Measurements from ENCODE around the gene C1QTNF5.

Gene C1QTNF5

DNA sequence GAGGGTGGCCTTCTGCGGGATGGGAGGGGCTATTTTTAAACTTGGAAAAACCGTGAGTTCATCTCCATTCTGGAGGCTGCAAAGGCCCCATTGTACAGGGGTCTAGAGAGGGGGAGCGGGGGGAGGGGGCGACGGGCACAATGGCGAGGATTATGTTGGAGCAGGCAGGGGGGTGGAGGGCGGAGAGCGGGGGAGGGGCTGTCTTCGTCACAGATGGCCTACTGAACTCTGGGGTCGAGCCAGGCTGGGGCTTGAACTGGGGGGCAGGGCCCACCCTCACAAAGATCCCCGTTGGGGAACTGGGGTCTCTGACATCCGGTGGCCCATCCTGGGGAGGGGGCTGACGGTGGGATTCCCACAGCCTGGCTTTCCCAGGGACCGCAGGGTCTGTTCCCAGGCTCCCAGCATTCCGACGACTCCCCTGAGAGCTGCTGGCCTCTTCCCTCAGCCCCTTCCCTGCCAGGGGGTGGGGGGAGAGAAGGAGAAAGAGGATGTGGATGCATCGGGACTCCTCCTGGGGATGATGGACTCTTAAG lies 20.4 kb downstream of the C1QTNF5 start:
- Histone ChIP-seq H3K27ac (ENCODE audit: extremely low read depth, low read depth, low read length) (peak overlapping the region; percentile 57; the same call in 1 of the 2 replicates), H3K4me1 (ENCODE audit: control insufficient read depth, insufficient read depth, low read length) (no peaks in the 10 kb centered on the region; the same call in 1 of the 2 replicates), H3K36me3 (ENCODE audit: control insufficient read depth in 2 of 2, insufficient read depth in 1 of 2, low read length in 2 of 2) (no peaks in the 10 kb centered on the region), H3K9me3 (ENCODE audit: control insufficient read depth, insufficient read depth, low read depth, low read length) (no peaks in the 10 kb centered on the region), H3K4me3 (ENCODE audit: low read depth, low read length) (no peak overlapping the region)
- ChIA-PET CTCF (interaction anchor here (1.3 to 15.8 kb wide), 6 partner anchors 13 to 154 kb away, joined by 9 to 151 read pairs (median 20); partner anchors contain the start of genes C1QTNF5 and RNF26), POLR2A (interaction anchor here (1.3 kb wide), 1 partner anchor 12 kb away, joined by 4 read pairs; no protein-coding TSS in a partner anchor)
- TF ChIP-seq ZNF701 (tag by site-specific recombination; IDR thresholded peaks at IDR 0.05) (no peak), FEZF1 (tag by site-specific recombination; IDR thresholded peaks at IDR 0.05) (peak; percentile 35; the same call in 1 of the 2 replicates), ZNF133 (tag by site-specific recombination; IDR thresholded peaks at IDR 0.05) (no peak), ZNF366 (tag by site-specific recombination; conservative IDR thresholded peaks at IDR 0.05) (no peak), OVOL3 (tag by site-specific recombination; IDR thresholded peaks at IDR 0.05) (no peak), WT1 (tag by site-specific recombination; IDR thresholded peaks at IDR 0.05) (no peak), KLF9 (tag by site-specific recombination; IDR thresholded peaks at IDR 0.05; ENCODE audit: low read depth) (no peak), ZNF670 (tag by site-specific recombination; IDR thresholded peaks at IDR 0.05; ENCODE audit: low read depth) (no peak), ZNF529 (tag by site-specific recombination; IDR thresholded peaks at IDR 0.05; ENCODE audit: insufficient replicate concordance) (no peak), ZNF341 (tag by site-specific recombination; IDR thresholded peaks at IDR 0.05; ENCODE audit: low read depth) (peak; percentile 55), ZNF48 (tag by site-specific recombination; IDR thresholded peaks at IDR 0.05) (no peak), ZBTB8A (tag by site-specific recombination; IDR thresholded peaks at IDR 0.05) (no peak), GLI4 (tag by site-specific recombination; IDR thresholded peaks at IDR 0.05) (no peak), ZNF830 (tag by site-specific recombination; IDR thresholded peaks at IDR 0.05; ENCODE audit: low read depth) (no peak), ZNF10 (tag by site-specific recombination; IDR thresholded peaks at IDR 0.05) (no peak)
- TF ChIP-seq, protein P1, sequence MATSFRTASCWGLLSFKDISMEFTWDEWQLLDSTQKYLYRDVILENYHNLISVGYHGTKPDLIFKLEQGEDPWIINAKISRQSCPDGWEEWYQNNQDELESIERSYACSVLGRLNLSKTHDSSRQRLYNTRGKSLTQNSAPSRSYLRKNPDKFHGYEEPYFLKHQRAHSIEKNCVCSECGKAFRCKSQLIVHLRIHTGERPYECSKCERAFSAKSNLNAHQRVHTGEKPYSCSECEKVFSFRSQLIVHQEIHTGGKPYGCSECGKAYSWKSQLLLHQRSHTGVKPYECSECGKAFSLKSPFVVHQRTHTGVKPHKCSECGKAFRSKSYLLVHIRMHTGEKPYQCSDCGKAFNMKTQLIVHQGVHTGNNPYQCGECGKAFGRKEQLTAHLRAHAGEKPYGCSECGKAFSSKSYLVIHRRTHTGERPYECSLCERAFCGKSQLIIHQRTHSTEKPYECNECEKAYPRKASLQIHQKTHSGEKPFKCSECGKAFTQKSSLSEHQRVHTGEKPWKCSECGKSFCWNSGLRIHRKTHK (tag by site-specific recombination; IDR thresholded peaks at IDR 0.05): no peak
- TF ChIP-seq, protein P2, sequence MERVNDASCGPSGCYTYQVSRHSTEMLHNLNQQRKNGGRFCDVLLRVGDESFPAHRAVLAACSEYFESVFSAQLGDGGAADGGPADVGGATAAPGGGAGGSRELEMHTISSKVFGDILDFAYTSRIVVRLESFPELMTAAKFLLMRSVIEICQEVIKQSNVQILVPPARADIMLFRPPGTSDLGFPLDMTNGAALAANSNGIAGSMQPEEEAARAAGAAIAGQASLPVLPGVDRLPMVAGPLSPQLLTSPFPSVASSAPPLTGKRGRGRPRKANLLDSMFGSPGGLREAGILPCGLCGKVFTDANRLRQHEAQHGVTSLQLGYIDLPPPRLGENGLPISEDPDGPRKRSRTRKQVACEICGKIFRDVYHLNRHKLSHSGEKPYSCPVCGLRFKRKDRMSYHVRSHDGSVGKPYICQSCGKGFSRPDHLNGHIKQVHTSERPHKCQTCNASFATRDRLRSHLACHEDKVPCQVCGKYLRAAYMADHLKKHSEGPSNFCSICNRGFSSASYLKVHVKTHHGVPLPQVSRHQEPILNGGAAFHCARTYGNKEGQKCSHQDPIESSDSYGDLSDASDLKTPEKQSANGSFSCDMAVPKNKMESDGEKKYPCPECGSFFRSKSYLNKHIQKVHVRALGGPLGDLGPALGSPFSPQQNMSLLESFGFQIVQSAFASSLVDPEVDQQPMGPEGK (tag by site-specific recombination; IDR thresholded peaks at IDR 0.05): 0 out of 2 replicates have a peak, but pooled peaks have one; percentile 3
- TF ChIP-seq, protein P3, sequence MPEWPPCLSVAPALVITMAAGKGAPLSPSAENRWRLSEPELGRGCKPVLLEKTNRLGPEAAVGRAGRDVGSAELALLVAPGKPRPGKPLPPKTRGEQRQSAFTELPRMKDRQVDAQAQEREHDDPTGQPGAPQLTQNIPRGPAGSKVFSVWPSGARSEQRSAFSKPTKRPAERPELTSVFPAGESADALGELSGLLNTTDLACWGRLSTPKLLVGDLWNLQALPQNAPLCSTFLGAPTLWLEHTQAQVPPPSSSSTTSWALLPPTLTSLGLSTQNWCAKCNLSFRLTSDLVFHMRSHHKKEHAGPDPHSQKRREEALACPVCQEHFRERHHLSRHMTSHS (tag by site-specific recombination; IDR thresholded peaks at IDR 0.05): no peak
- TF ChIP-seq, protein P4, sequence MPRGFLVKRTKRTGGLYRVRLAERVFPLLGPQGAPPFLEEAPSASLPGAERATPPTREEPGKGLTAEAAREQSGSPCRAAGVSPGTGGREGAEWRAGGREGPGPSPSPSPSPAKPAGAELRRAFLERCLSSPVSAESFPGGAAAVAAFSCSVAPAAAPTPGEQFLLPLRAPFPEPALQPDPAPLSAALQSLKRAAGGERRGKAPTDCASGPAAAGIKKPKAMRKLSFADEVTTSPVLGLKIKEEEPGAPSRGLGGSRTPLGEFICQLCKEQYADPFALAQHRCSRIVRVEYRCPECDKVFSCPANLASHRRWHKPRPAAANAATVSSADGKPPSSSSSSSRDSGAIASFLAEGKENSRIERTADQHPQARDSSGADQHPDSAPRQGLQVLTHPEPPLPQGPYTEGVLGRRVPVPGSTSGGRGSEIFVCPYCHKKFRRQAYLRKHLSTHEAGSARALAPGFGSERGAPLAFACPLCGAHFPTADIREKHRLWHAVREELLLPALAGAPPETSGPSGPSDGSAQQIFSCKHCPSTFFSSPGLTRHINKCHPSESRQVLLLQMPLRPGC (tag by site-specific recombination; IDR thresholded peaks at IDR 0.05): no peak
- TF ChIP-seq, protein P5, sequence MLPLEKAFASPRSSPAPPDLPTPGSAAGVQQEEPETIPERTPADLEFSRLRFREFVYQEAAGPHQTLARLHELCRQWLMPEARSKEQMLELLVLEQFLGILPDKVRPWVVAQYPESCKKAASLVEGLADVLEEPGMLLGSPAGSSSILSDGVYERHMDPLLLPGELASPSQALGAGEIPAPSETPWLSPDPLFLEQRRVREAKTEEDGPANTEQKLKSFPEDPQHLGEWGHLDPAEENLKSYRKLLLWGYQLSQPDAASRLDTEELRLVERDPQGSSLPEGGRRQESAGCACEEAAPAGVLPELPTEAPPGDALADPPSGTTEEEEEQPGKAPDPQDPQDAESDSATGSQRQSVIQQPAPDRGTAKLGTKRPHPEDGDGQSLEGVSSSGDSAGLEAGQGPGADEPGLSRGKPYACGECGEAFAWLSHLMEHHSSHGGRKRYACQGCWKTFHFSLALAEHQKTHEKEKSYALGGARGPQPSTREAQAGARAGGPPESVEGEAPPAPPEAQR (tag by site-specific recombination; IDR thresholded peaks at IDR 0.05): no peak
- TF ChIP-seq, protein P6, sequence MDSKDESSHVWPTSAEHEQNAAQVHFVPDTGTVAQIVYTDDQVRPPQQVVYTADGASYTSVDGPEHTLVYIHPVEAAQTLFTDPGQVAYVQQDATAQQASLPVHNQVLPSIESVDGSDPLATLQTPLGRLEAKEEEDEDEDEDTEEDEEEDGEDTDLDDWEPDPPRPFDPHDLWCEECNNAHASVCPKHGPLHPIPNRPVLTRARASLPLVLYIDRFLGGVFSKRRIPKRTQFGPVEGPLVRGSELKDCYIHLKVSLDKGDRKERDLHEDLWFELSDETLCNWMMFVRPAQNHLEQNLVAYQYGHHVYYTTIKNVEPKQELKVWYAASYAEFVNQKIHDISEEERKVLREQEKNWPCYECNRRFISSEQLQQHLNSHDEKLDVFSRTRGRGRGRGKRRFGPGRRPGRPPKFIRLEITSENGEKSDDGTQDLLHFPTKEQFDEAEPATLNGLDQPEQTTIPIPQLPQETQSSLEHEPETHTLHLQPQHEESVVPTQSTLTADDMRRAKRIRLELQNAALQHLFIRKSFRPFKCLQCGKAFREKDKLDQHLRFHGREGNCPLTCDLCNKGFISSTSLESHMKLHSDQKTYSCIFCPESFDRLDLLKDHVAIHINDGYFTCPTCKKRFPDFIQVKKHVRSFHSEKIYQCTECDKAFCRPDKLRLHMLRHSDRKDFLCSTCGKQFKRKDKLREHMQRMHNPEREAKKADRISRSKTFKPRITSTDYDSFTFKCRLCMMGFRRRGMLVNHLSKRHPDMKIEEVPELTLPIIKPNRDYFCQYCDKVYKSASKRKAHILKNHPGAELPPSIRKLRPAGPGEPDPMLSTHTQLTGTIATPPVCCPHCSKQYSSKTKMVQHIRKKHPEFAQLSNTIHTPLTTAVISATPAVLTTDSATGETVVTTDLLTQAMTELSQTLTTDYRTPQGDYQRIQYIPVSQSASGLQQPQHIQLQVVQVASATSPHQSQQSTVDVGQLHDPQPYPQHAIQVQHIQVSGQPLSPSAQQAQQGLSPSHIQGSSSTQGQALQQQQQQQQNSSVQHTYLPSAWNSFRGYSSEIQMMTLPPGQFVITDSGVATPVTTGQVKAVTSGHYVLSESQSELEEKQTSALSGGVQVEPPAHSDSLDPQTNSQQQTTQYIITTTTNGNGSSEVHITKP (tag by site-specific recombination; IDR thresholded peaks at IDR 0.05): peak; percentile 22; the same call in 1 of the 2 replicates
- TF ChIP-seq, protein P7, sequence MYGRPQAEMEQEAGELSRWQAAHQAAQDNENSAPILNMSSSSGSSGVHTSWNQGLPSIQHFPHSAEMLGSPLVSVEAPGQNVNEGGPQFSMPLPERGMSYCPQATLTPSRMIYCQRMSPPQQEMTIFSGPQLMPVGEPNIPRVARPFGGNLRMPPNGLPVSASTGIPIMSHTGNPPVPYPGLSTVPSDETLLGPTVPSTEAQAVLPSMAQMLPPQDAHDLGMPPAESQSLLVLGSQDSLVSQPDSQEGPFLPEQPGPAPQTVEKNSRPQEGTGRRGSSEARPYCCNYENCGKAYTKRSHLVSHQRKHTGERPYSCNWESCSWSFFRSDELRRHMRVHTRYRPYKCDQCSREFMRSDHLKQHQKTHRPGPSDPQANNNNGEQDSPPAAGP (tag by site-specific recombination; IDR thresholded peaks at IDR 0.05): no peak
